GM12873 (cell line): Measurements from ENCODE around the gene DNLZ.

Experiments used
- TF ChIP-seq, protein P1 (sequence below): IDR thresholded peaks from 2 replicates; pipeline ENCODE4 v1.5.1; 2012; ENCODE audit warnings: low read depth, mild to moderate bottlenecking, moderate library complexity, low read length, control low read depth; ENCODE audit not compliant: insufficient read depth; ENCODE audit errors: missing control alignments

Gene DNLZ

DNA sequence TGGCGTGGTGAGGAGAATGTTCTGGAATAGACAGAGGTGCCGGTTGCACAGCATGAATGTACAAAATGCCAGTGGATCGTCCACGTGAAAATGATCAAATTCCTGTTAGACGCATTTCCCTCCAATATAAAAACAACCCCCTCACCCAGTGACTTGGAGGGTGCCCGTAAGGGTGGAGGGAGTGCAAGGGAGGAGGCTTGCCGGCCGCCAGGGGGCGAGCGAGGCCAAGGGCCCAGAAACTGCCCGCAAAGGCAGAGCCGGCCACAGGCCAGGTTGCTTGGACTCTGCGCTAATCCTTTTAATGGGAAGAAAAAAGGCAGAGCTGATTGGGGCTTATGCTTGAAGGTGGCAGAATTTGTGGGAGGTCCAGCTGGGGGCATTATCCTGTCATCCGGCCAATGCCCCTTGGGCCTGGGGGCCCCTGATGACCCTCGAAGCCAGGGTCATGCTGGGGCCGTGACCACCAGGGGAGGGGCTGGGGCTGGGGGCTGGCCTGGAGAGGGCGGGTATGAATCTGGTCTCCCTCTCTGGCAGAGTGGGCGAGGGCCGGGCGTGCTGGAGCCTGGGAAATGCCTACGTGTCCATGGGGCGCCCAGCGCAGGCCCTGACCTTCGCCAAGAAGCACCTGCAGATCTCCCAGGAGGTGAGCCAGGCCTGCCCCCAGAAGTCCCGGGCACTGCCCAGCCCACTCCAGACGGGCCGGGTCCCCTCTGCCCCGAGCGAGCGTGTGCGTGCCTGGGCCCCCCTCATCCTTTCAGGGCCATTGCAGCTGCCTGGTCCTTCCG is 24.2 kb downstream of the DNLZ start:
- TF ChIP-seq, protein P1, sequence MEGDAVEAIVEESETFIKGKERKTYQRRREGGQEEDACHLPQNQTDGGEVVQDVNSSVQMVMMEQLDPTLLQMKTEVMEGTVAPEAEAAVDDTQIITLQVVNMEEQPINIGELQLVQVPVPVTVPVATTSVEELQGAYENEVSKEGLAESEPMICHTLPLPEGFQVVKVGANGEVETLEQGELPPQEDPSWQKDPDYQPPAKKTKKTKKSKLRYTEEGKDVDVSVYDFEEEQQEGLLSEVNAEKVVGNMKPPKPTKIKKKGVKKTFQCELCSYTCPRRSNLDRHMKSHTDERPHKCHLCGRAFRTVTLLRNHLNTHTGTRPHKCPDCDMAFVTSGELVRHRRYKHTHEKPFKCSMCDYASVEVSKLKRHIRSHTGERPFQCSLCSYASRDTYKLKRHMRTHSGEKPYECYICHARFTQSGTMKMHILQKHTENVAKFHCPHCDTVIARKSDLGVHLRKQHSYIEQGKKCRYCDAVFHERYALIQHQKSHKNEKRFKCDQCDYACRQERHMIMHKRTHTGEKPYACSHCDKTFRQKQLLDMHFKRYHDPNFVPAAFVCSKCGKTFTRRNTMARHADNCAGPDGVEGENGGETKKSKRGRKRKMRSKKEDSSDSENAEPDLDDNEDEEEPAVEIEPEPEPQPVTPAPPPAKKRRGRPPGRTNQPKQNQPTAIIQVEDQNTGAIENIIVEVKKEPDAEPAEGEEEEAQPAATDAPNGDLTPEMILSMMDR, result peak; percentile 93

DNA sequence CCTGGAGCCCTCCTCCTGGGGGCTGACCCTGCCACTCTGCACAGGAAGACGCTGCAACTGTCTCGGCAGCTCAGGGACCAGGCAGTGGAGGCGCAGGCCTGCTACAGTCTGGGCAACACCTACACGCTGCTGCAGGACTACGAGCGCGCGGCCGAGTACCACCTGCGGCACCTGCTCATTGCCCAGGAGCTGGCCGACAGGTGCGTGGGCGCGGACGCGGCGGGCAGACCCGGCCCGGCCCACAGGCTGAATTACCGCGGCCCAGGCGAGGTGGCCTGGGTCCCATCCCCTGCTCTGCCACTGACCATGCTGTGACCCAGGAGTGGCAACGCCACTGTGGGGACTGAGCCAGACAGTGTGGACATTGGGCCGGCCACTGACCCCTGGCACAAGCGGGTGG is 25.0 kb downstream of the DNLZ start:
- TF ChIP-seq, protein P1, result no peak

DNA sequence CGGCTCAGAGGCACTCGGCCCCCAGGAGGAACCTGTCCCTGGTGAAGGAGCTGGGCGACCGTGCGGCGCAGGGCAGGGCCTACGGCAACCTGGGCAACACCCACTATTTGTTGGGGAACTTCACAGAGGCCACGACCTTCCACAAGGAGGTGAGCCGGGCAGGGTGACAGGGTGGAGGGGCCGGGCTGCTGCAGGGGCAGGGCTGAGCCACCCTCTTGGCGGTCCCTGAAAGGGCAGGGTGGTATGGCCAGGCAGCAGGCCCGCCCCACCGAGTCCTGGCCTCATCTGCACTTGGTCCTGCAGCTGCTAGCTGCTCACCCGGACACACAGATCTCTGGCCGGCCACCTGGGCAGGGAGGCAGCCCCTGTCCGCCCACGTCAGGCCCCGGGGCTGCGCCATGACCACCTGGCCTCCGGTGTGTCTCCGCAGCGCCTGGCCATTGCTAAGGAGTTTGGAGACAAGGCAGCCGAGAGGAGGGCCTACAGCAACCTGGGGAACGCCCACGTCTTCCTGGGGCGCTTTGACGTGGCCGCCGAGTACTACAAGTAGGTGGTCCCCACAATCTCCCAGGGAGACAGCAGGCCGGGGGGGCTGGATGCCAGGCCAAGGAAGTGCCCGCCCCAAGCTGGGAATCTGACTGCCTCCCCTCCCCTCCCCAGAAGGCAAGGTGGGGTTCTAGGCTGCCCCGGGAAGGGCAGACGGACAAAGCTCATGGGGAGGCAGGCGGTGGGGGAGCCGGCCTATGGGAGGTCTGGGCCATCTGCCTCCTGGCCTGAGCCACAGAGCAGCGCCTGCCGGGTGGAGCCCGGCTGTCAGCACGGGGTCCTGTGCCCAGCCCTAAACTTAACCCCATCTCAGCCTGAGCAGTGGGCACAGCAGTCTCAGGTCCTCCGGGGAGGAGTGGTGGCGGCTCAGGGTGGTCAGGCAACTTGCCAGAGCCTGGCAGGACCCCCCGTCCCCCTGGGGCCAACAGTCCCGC is 25.8 kb downstream of the DNLZ start:
- TF ChIP-seq, protein P1, result no peak

DNA sequence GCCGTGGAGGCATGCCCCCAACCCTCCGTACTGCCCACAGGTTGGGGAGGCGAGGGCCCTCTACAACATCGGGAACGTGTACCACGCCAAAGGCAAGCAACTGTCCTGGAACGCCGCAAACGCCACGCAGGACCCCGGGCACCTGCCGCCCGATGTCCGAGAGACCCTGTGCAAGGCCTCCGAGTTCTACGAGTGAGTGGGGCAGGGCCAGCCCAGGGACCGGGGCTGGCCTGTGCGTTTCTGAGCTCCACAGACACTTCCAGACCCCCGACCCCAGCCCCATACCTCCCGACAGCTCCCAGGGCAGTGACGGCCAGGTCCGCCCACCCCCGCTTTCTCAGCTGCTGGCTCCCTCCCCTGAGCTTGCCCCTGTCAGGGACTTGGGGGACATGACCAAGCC is 26.7 kb downstream of the DNLZ start:
- TF ChIP-seq, protein P1, result no peak

DNA sequence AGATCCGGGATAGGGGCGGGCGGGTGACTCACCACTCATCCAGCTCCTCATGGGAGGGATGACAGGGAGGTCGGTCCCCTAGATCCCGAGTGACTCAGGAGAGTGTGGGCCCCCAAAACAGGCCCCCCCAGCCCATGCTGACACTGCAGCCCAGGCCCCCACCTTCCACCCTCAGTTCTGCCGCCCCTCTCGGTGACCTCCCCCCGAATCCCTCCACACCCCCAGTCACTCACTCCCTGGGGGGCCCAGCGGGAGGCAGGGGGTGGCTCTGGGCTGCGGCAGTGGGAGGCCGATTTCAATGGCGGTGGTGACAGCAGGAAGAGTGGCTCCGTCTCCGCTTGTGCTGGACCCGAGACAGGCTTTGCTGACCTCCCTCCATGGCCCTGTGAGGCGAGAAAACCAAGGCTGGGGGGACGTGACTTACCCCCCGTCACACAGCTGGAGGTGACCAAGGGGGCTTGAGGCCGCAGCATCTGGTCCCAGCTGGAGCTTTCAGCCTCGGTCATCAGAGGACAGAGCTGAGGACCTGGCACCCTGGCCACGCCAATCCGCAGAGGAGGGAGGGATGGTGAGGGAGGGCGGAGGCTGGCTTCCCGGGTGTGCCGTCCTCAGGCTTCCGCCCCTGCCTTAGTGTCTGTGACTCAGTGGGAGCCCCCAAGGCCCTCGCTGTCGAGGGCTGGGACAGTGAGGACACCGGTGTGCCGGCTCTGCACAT is 27.2 kb downstream of the DNLZ start:
- TF ChIP-seq, protein P1, result no peak

DNA sequence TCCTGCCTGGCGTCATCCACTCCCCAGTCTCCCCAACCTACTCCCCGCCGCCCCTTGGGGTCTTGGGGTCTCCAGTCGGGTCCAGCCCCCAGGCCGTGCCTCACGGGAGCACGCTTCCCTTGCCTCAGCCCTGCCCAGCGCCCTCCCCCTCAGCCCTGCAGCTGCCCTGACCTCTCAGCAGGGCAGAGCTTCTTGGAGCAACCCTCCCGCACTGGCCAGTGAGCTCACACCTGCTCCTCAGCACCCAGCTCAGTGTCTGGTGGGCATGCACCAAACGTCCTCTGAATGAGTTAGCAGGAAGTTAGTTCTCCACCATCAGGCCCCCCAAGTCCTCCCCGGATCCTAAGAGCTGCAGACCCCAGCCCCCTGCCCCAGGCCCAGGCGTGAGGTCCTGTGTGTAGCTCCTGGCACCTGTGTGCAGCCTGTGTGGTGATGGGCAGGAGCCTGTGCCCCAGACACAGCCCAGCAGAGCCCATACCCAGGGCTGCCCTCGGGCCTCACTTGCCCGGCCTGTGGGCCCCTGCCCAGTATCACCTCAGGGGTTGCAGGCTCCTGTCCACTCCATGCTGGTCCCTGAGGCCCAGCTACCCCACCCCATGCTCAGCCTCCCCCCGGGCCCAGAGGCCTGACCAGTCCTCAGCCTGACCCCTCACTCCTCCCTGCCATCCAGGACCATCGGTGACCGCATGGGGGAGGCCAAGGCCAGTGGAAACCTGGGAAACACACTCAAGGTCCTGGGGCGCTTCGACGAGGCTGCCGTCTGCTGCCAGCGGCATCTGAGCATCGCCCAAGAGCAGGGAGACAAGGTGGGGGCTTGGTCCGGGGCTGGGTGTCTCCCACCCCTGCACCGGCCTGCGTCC is 28.0 kb downstream of the DNLZ start:
- TF ChIP-seq, protein P1, result no peak
